H9 (cell line): ENCODE data around the gene ESRRA. TPM values are rescaled to one million over a fixed set of nuclear protein-coding genes. Genes with fewer than 3 reads are reported as not detected.

Experiments used
- DNase-seq: peaks from one replicate; pipeline ENCODE4 v3.0.0-alpha.2; 2017
- H2AFZ ChIP-seq: one replicate; pipeline ENCODE4 v1.6.1; 2013; ENCODE audit warnings: mild to moderate bottlenecking, low read length, control low read depth, moderate library complexity
- H2AK5ac ChIP-seq: 2 replicates; pipeline ENCODE4 v1.6.1; 2013; ENCODE audit warnings: low read length, control low read depth, mixed read lengths; ENCODE audit not compliant: insufficient read length
- H2BK120ac ChIP-seq: one replicate; pipeline ENCODE4 v1.6.1; 2013; ENCODE audit warnings: low read depth, mild to moderate bottlenecking, low read length, control low read depth, inconsistent platforms; ENCODE audit not compliant: poor library complexity, severe bottlenecking
- H2BK12ac ChIP-seq: 2 replicates; pipeline ENCODE4 v1.6.1; 2013; ENCODE audit warnings: low read length, control low read depth, mixed read lengths, low read depth; ENCODE audit not compliant: insufficient read length
- H2BK15ac ChIP-seq: 2 replicates; pipeline ENCODE4 v1.6.1; 2013; ENCODE audit warnings: low read depth, low read length, control low read depth
- H2BK20ac ChIP-seq: one replicate; pipeline ENCODE4 v1.6.1; 2013; ENCODE audit warnings: low read depth, mild to moderate bottlenecking, low read length, control low read depth, inconsistent platforms; ENCODE audit not compliant: poor library complexity, severe bottlenecking
- H2BK5ac ChIP-seq: 2 replicates; pipeline ENCODE4 v1.6.1; 2013; ENCODE audit warnings: low read length, control low read depth, mixed read lengths; ENCODE audit not compliant: insufficient read length
- H3K14ac ChIP-seq: 2 replicates; pipeline ENCODE4 v1.6.1; 2013; ENCODE audit warnings: low read length, control low read depth; ENCODE audit not compliant: insufficient read depth
- H3K18ac ChIP-seq: 2 replicates; pipeline ENCODE4 v1.6.1; 2013; ENCODE audit warnings: low read depth, mild to moderate bottlenecking, mixed read lengths, low read length, control low read depth; ENCODE audit not compliant: insufficient read length
- H3K23ac ChIP-seq: 2 replicates; pipeline ENCODE4 v1.6.1; 2013; ENCODE audit warnings: low read length, control low read depth, mixed read lengths, low read depth; ENCODE audit not compliant: insufficient read length
- H3K23me2 ChIP-seq: 2 replicates; pipeline ENCODE4 v1.6.1; 2013; ENCODE audit warnings: low read depth, mild to moderate bottlenecking, mixed read lengths, low read length, control low read depth; ENCODE audit not compliant: insufficient read length, poor library complexity, severe bottlenecking
- H3K27ac ChIP-seq: 2 replicates; pipeline ENCODE4 v1.5.1; 2013; ENCODE audit warnings: low read length, control low read depth, mixed read lengths, low read depth; ENCODE audit not compliant: insufficient read length
- H3K27me3 ChIP-seq: 2 replicates; pipeline ENCODE4 v1.6.1; 2013; ENCODE audit warnings: low read length, control low read depth, inconsistent platforms; ENCODE audit not compliant: insufficient read depth
- H3K4ac ChIP-seq: 2 replicates; pipeline ENCODE4 v1.6.1; 2013; ENCODE audit warnings: low read depth, mild to moderate bottlenecking, control low read depth, inconsistent platforms, low read length, moderate library complexity
- H3K4me1 ChIP-seq: 2 replicates; pipeline ENCODE4 v1.6.1; 2013; ENCODE audit warnings: low read length, control low read depth, inconsistent platforms; ENCODE audit not compliant: insufficient read depth
- H3K4me2 ChIP-seq: 2 replicates; pipeline ENCODE4 v1.6.1; 2013; ENCODE audit warnings: low read length, control low read depth, mixed read lengths; ENCODE audit not compliant: insufficient read length, insufficient read depth
- H3K56ac ChIP-seq: 2 replicates; pipeline ENCODE4 v1.6.1; 2013; ENCODE audit warnings: low read depth, mild to moderate bottlenecking, mixed read lengths, low read length, control low read depth; ENCODE audit not compliant: insufficient read length
- H3K79me1 ChIP-seq: 2 replicates; pipeline ENCODE4 v1.6.1; 2013; ENCODE audit warnings: low read depth, mild to moderate bottlenecking, moderate library complexity, low read length, control low read depth, inconsistent platforms; ENCODE audit not compliant: insufficient read depth, poor library complexity, severe bottlenecking
- H3K79me2 ChIP-seq: 2 replicates; pipeline ENCODE4 v1.6.1; 2013; ENCODE audit warnings: low read length, control low read depth, inconsistent platforms; ENCODE audit not compliant: insufficient read depth
- H3K9ac ChIP-seq: 2 replicates; pipeline ENCODE4 v1.6.1; 2013; ENCODE audit warnings: low read length, control low read depth, mixed read lengths; ENCODE audit not compliant: insufficient read length; ENCODE audit errors: extremely low read depth
- H3K9me3 ChIP-seq: one replicate; pipeline ENCODE4 v1.6.1; 2013; ENCODE audit warnings: low read depth, low read length, inconsistent platforms; ENCODE audit not compliant: control insufficient read depth
- H3T11ph ChIP-seq: one replicate; pipeline ENCODE4 v1.6.1; 2013; ENCODE audit warnings: mild to moderate bottlenecking, low read length, control low read depth, inconsistent platforms
- H4K20me1 ChIP-seq: one replicate; pipeline ENCODE4 v1.6.1; 2013; ENCODE audit not compliant: control insufficient read depth, insufficient read length, insufficient read depth
- H4K5ac ChIP-seq: 2 replicates; pipeline ENCODE4 v1.6.1; 2013; ENCODE audit warnings: low read depth, mild to moderate bottlenecking, mixed read lengths, low read length, control low read depth; ENCODE audit not compliant: insufficient read length
- H4K8ac ChIP-seq: replicated peaks from 2 replicates; pipeline ENCODE4 v1.6.1; 2013; ENCODE audit warnings: low read length, control low read depth, mixed read lengths, low read depth; ENCODE audit not compliant: insufficient read length
- H4K91ac ChIP-seq: 2 replicates; pipeline ENCODE4 v1.6.1; 2013; ENCODE audit warnings: low read depth, mild to moderate bottlenecking, moderate library complexity, mixed read lengths, low read length, control low read depth; ENCODE audit not compliant: insufficient read length
- H3K27ac Mint-ChIP-seq, 3 experiments: 2 replicates in 2 of 3; 3 replicates in 1 of 3; pipeline ENCODE4 v1.8.0; 2020 to 2021; ENCODE audit warnings: mixed read lengths in 3 of 3, mild to moderate bottlenecking in 1 of 3, moderate library complexity in 1 of 3
- H3K27me3 Mint-ChIP-seq: 2 replicates; pipeline ENCODE4 v1.8.0; 2021; ENCODE audit warnings: low read depth, mild to moderate bottlenecking, moderate library complexity, mixed read lengths
- H3K36me3 Mint-ChIP-seq, 3 experiments: 2 replicates in 2 of 3; 3 replicates in 1 of 3; pipeline ENCODE4 v1.8.0; 2020 to 2021; ENCODE audit warnings: low read depth in 3 of 3, mixed read lengths in 3 of 3; ENCODE audit not compliant: insufficient read depth in 1 of 3
- H3K4me1 Mint-ChIP-seq, 2 experiments: 2 replicates each; pipeline ENCODE4 v1.8.0; 2020; ENCODE audit warnings: mixed read lengths in 2 of 2
- H3K4me3 Mint-ChIP-seq, 2 experiments: 2 replicates in 1 of 2; 3 replicates in 1 of 2; pipeline ENCODE4 v1.8.0; 2020 to 2021; ENCODE audit warnings: mild to moderate bottlenecking in 2 of 2, mixed read lengths in 2 of 2, moderate library complexity in 1 of 2
- H3K9me3 Mint-ChIP-seq, 2 experiments: 2 replicates in 1 of 2; 3 replicates in 1 of 2; pipeline ENCODE4 v1.8.0; 2020; ENCODE audit warnings: mild to moderate bottlenecking in 2 of 2, mixed read lengths in 2 of 2, moderate library complexity in 1 of 2
- WGBS: extraction: QIAGEN DNeasy Blood & Tissue Kit; methylation state at CpG from one replicate; pipeline ENCODE4 v1.1.7; 2013; ENCODE audit warnings: missing lambda C conversion rate, low lambda C conversion rate, mixed read lengths; ENCODE audit not compliant: insufficient read length; ENCODE audit errors: extremely low coverage; 5-methylcytosine and 5-hydroxymethylcytosine counted together
- total RNA-seq: library from RNA; stranded (reverse); gene quantifications from 2 replicates; pipeline ENCODE4 v1.2.1, GENCODE V29; 2021
- TF ChIP-seq, protein P1 (sequence below): fragments of 200-600 bp; sonication (generic); conservative IDR thresholded peaks from 3 replicates; pipeline ENCODE4 v1.8.0; 2021; ENCODE audit warnings: antibody characterized with exemption, mild to moderate bottlenecking

The ESRRA gene
- total RNA-seq, 1 experiment from 2014 or later, result 42.3 TPM

GRCh38 chr11:64339754-64340408 lies 34.6 kb downstream of the ESRRA start, which contains the start of gene CCDC88B:
Gene CCDC88B (plus strand): TSS chr11:64340204. CDS start chr11:64340267, 63 bp downstream.
- Histone ChIP-seq H3K27ac (no peak within 1 kb of the TSS), H2BK20ac (no peak within 1 kb of the TSS), H3K9ac (no peak within 1 kb of the TSS), H2AK5ac (no peak within 1 kb of the TSS), H3K27me3 (no peaks in the 10 kb centered on the region), H3K79me1 (no peaks in the 10 kb centered on the region), H3K9me3 (no peaks in the 10 kb centered on the region), H3K14ac (no peak within 1 kb of the TSS), H2BK5ac (no peak within 1 kb of the TSS), H3K4me1 (no peaks in the 10 kb centered on the region; the same call in 1 of the 2 replicates), H3K18ac (no peak within 1 kb of the TSS), H3K79me2 (no peaks in the 10 kb centered on the region), H4K91ac (no peak within 1 kb of the TSS), H4K20me1 (peaks cover 3% of the 10 kb centered on the region), H3K4ac (no peak within 1 kb of the TSS), H3T11ph (no peak within 1 kb of the TSS), H3K56ac (no peak within 1 kb of the TSS), H3K23me2 (peaks cover 17% of the 10 kb centered on the region), H2BK120ac (no peak within 1 kb of the TSS), H2BK15ac (no peak within 1 kb of the TSS), H3K23ac (no peak within 1 kb of the TSS), H3K4me2 (peak within 1 kb of the TSS; percentile 58), H4K8ac (no peak within 1 kb of the TSS), H2BK12ac (no peak within 1 kb of the TSS), H4K5ac (no peak within 1 kb of the TSS), H2AFZ (no peak within 1 kb of the TSS)
- Mint-ChIP-seq H3K27me3 (peaks cover 17% of the 10 kb centered on the region), H3K36me3 (no peaks in the 10 kb centered on the region), H3K4me1 (peaks cover 7 to 35% of the 10 kb centered on the region in 2 experiments), H3K9me3 (no peaks in the 10 kb centered on the region), H3K27ac (peak within 1 kb of the TSS in 2 of 3 experiments; percentile 55 to 72; a peak in 2 of 7 replicates), H3K4me3 (peak within 1 kb of the TSS; percentile 66 to 84)
- TF ChIP-seq, protein P1, sequence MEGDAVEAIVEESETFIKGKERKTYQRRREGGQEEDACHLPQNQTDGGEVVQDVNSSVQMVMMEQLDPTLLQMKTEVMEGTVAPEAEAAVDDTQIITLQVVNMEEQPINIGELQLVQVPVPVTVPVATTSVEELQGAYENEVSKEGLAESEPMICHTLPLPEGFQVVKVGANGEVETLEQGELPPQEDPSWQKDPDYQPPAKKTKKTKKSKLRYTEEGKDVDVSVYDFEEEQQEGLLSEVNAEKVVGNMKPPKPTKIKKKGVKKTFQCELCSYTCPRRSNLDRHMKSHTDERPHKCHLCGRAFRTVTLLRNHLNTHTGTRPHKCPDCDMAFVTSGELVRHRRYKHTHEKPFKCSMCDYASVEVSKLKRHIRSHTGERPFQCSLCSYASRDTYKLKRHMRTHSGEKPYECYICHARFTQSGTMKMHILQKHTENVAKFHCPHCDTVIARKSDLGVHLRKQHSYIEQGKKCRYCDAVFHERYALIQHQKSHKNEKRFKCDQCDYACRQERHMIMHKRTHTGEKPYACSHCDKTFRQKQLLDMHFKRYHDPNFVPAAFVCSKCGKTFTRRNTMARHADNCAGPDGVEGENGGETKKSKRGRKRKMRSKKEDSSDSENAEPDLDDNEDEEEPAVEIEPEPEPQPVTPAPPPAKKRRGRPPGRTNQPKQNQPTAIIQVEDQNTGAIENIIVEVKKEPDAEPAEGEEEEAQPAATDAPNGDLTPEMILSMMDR, result no peak
- no CpG with 5 or more reads among the region's 16 CpGs for WGBS
- no peak for DNase-seq
